Measurements from ENCODE around the gene LCNL1. TPM values are rescaled to one million over a fixed set of nuclear protein-coding genes. Genes with fewer than 3 reads are reported as not detected.

The LCNL1 gene
- total RNA-seq, 1 donor from 2014 or later = 0.45 TPM

DNA sequence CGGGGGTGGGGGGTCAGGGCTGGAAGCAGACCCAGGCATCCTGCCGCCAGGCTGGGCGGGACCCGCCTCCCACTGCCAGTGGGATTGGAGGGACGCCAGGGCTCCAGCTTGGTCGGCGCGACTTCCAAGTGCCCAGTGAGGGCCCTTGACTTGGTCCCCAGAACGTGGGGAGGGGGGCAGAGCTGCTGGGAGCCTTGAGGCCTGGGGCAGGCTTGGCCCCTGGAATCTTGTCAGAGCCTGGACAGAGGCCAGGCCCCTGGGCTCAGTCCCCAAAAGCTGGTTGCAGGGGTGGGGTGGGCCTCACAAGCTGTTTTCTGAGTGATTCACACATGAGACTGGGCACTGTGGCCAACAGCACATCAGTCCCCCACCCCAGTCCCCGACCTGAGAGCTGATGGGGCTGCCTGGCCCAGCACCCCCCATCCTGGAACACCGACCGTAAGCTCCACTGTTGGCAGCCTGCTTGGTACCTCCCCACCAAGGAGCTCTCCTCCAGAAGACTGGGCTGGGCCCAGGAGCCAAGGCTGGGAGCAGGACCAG lies 13.0 kb downstream of the LCNL1 start:
- Mint-ChIP-seq H3K4me3 (ENCODE audit: unreplicated experiment) (no peak overlapping the region), H3K27me3 (ENCODE audit: low read depth, unreplicated experiment) (peaks cover 6% of the 10 kb centered on the region), H3K9me3 (ENCODE audit: unreplicated experiment) (no peaks in the 10 kb centered on the region), H3K27ac (ENCODE audit: unreplicated experiment) (no peak overlapping the region), H3K4me1 (ENCODE audit: low read depth, unreplicated experiment) (peaks cover 11% of the 10 kb centered on the region), H3K36me3 (ENCODE audit: low read depth, unreplicated experiment) (peaks cover under 1% of the 10 kb centered on the region)
- Histone ChIP-seq H2AFZ (ENCODE audit: low read depth, low read length) (no peak overlapping the region), H3K36me3 (ENCODE audit: insufficient read depth, low read length) (no peaks in the 10 kb centered on the region), H3K9me3 (ENCODE audit: insufficient read depth, low read depth, low read length) (no peaks in the 10 kb centered on the region), H3K27ac (ENCODE audit: low read depth, low read length) (no peak overlapping the region), H3K79me2 (ENCODE audit: insufficient read depth, low read length) (peaks cover 13% of the 10 kb centered on the region), H3K4me1 (ENCODE audit: insufficient read depth, low read length) (peaks cover 45% of the 10 kb centered on the region), H4K20me1 (ENCODE audit: insufficient read depth, low read length) (peaks cover 12% of the 10 kb centered on the region), H3K27me3 (ENCODE audit: insufficient read depth, low read length) (no peaks in the 10 kb centered on the region), H3K4me2 (ENCODE audit: low read length) (peak overlapping the region; percentile 66), H3K9ac (ENCODE audit: low read length) (no peak overlapping the region), H3K4me3 (ENCODE audit: insufficient read depth, low read depth, low read length) (no peak overlapping the region)
- FAIRE-seq (no peak), DNase-seq (ENCODE audit: low read depth) (peak; percentile 36)
- no peak for TF ChIP-seq EZH2 (IDR thresholded peaks at IDR 0.05; ENCODE audit: insufficient read depth, low read length)
- no peak for TF ChIP-seq CTCF (IDR thresholded peaks at IDR 0.05; ENCODE audit: insufficient read depth, low read depth, low read length)

DNA sequence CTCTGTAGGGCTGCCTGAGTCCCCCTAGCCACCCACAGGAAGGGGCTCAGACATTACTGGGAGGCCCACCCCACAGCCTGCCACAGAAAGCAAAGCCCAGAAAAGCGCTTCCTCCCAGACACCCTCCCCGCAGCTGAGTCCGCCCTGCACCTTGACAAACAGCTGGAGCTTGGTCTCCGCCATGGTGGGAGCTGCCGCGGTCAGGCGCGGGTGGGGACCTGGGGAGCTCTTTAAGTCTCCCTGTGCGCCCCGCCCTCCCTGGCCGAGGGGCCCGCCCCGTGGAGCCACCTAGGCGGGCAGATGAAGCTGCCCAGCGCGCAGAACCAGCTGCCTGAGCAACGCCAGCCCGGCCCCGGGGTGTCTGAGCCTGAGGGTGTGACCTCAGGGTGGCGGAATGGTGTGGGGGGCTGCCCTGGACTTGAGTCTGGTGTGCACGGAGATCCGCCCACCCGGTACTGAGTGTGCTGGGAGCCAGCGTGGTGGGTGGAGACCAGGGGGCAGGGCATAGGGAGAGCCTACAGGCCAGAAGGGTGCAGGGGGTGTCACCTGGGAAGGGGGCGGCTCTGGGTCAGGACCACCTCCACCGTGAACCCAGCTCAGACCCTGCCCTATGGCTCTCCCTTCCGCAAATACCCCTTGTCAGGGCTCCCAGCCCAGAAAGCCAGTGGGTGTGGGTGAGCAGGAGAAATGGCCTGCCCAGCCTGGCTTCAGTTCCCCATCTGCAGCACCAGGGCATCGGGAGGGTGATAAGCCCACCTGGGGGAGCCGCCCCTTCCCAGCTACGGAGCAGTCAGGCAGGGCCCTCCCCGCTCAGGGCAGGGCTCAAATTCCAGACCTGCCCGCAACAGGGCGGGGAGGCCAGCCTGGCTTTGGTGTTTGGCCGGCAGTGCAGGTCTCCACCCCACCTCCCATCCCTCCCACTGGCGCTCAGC lies 13.8 kb downstream of the LCNL1 start, which contains the start of gene CLIC3:
Gene CLIC3, minus strand, starts transcription at position 208 of the 932 bp plus-strand sequence. Its CDS starts 25 bp downstream, at position 183.
- H3K4me1 Mint-ChIP-seq (ENCODE audit: low read depth, unreplicated experiment) = peaks cover 11% of the 10 kb centered on the region
- H3K4me1 ChIP-seq (ENCODE audit: insufficient read depth, low read length) = peaks cover 45% of the 10 kb centered on the region
- H3K27ac Mint-ChIP-seq (ENCODE audit: unreplicated experiment) = no peak within 1 kb of the TSS
- no peaks in the 10 kb centered on the region for H3K9me3 ChIP-seq (ENCODE audit: insufficient read depth, low read depth, low read length)
- H4K20me1 ChIP-seq (ENCODE audit: insufficient read depth, low read length) = peaks cover 12% of the 10 kb centered on the region
- H2AFZ ChIP-seq (ENCODE audit: low read depth, low read length) = no peak within 1 kb of the TSS
- no peak within 1 kb of the TSS for H3K9ac ChIP-seq (ENCODE audit: low read length)
- H3K27ac ChIP-seq (ENCODE audit: low read depth, low read length) = no peak within 1 kb of the TSS
- H3K79me2 ChIP-seq (ENCODE audit: insufficient read depth, low read length) = peaks cover 13% of the 10 kb centered on the region
- peak within 1 kb of the TSS; percentile 66 for H3K4me2 ChIP-seq (ENCODE audit: low read length)
- H3K36me3 ChIP-seq (ENCODE audit: insufficient read depth, low read length) = no peaks in the 10 kb centered on the region
- no peaks in the 10 kb centered on the region for H3K27me3 ChIP-seq (ENCODE audit: insufficient read depth, low read length)
- H3K36me3 Mint-ChIP-seq (ENCODE audit: low read depth, unreplicated experiment) = no peaks in the 10 kb centered on the region
- no peak within 1 kb of the TSS for H3K4me3 ChIP-seq (ENCODE audit: insufficient read depth, low read depth, low read length)
- DNase-seq (ENCODE audit: low read depth) (no peak), FAIRE-seq (no peak)
- peaks cover under 1% of the 10 kb centered on the region for H3K27me3 Mint-ChIP-seq (ENCODE audit: low read depth, unreplicated experiment)
- no peaks in the 10 kb centered on the region for H3K9me3 Mint-ChIP-seq (ENCODE audit: unreplicated experiment)
- H3K4me3 Mint-ChIP-seq (ENCODE audit: unreplicated experiment) = no peak within 1 kb of the TSS
- TF ChIP-seq EZH2 (IDR thresholded peaks at IDR 0.05; ENCODE audit: insufficient read depth, low read length) (no peak), CTCF (IDR thresholded peaks at IDR 0.05; ENCODE audit: insufficient read depth, low read depth, low read length) (no peak)

Data from astrocyte (in vitro differentiated cells and primary cell).